GM19023 (cell line): ENCODE results near the gene ARHGEF40.

Source experiments
- ATAC-seq: cut with Tn5 transposase; IDR thresholded peaks from one replicate; pipeline ENCODE4 v1.9.1; 2021; ENCODE audit warnings: mild to moderate bottlenecking, moderate library complexity; ENCODE audit not compliant: unreplicated experiment

Gene ARHGEF40

GRCh38 chr14:21109377-21110138 lies 39.5 kb downstream of the ARHGEF40 start:
- peak; percentile 61 for ATAC-seq

GRCh38 chr14:21112255-21112654 lies 42.2 kb downstream of the ARHGEF40 start:
- ATAC-seq = no peak

GRCh38 chr14:21113369-21113768 lies 43.3 kb downstream of the ARHGEF40 start:
- no peak for ATAC-seq

GRCh38 chr14:21118933-21119332 lies 48.8 kb downstream of the ARHGEF40 start:
- ATAC-seq = no peak

GRCh38 chr14:21120686-21121085 lies 50.6 kb downstream of the ARHGEF40 start:
- ATAC-seq = no peak

GRCh38 chr14:21121122-21121521 lies 51.0 kb downstream of the ARHGEF40 start:
- ATAC-seq = no peak

- no peak for ATAC-seq
Observed at GRCh38 chr14:21123429-21123828, 53.3 kb downstream of the ARHGEF40 start.

- no peak for ATAC-seq
Observed at GRCh38 chr14:21133901-21134300, 63.8 kb downstream of the ARHGEF40 start.

- no peak for ATAC-seq
Observed at GRCh38 chr14:21136024-21136423, 65.9 kb downstream of the ARHGEF40 start.
